Mucosa of rectum (tissue), 2 donors: ENCODE measurements around the gene FAT2.

ENCODE experiments used
- H3K27ac ChIP-seq, 2 donors: one replicate each; pipeline ENCODE4 v1.7.0; 2013; ENCODE audit warnings: inconsistent platforms in 2 of 2, low read depth in 2 of 2, low read length in 2 of 2
- H3K27me3 ChIP-seq, 2 donors: one replicate each; pipeline ENCODE4 v1.7.0; 2013; ENCODE audit warnings: low read length in 2 of 2; ENCODE audit not compliant: control insufficient read depth in 2 of 2, insufficient read depth in 2 of 2
- H3K36me3 ChIP-seq, 2 donors: one replicate each; pipeline ENCODE4 v1.7.0; 2013; ENCODE audit warnings: low read length in 2 of 2; ENCODE audit not compliant: control insufficient read depth in 2 of 2, insufficient read depth in 2 of 2
- H3K4me1 ChIP-seq, 2 donors: one replicate each; pipeline ENCODE4 v1.7.0; 2013; ENCODE audit warnings: low read length in 2 of 2, mild to moderate bottlenecking in 1 of 2; ENCODE audit not compliant: control insufficient read depth in 2 of 2, insufficient read depth in 2 of 2
- H3K4me3 ChIP-seq, 2 donors: one replicate each; pipeline ENCODE4 v1.7.0; 2013; ENCODE audit warnings: low read length in 2 of 2
- H3K9ac ChIP-seq, 2 donors: one replicate each; pipeline ENCODE4 v1.7.0; 2013; ENCODE audit warnings: low read length in 2 of 2, low read depth in 1 of 2, mild to moderate bottlenecking in 1 of 2
- H3K9me3 ChIP-seq, 2 donors: one replicate each; pipeline ENCODE4 v1.7.0; 2013; ENCODE audit warnings: low read length in 2 of 2; ENCODE audit not compliant: control insufficient read depth in 2 of 2
- donor health status: healthy.
- donor health status: Normal muscosa, but diverticular disease.

FAT2 gene

DNA sequence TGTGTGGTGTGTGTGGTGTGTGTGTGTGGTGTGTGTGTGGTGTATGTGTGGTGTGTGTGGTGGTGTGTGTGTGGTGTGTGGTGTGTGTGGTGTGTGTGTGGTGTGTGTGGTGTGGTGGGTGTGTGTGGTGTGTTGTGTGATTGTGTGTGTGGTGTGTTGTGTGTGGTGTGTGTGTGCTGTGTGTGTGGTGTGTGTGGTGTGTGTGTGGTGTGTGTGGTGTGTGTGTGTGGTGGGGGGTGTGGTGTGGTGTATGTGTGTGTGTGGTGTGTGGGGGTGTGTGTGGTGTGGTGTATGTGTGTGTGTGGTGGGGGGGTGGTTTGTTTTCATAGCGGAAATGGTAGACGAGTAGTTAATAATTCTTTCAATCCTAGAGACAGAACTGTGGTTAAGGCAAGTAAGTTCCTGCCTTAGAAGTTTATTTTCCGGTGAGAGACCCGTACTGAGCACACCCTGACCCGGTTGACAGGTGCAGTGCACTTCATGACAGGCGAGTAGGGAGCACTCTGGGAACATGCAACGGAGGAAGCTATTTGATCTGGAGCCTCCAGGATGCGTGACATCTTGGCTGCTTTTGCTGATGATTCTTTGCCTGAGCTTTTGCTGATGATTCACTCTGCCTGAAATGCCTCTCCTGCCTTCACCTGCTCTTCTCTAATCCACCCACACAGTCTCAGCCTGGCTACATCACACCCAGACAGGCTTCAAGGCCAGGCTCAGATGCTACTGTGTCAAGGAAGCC, 21.7 kb upstream of the FAT2 start:
- Histone ChIP-seq H3K27ac (no peak overlapping the region), H3K27me3 (no peaks in the 10 kb centered on the region), H3K4me3 (no peak overlapping the region)

DNA sequence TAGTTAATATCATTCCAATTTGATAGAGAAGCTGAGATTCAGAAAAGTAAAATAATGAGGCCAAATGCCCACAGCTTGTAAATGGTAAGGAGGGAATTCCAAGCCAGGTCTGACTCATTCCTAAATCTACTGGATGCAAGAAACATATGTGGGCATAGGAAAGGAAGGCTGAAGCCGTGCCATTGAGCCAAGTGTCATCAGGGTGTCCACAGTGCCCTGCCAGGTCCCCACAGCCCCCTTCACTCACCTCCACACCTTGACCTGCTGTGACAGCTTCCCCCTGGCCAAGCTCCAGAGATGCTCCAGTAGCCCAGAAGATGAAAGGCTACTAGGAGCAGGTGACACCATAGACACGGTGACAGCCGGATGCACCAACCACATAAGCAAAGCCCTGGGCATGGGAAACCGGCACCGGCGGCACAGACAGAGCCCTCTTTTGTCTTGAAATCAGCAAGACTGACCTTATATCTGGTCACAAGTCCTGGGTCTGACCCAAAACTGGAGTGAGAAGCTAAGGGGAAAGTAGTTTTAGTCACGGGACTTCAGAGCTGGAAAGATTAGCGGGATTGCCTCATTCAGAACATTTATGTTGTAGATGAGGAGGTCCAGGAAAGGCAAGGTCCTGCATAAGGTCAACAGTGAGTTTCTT, 20.1 kb upstream of the FAT2 start:
- Histone ChIP-seq H3K36me3 (no peaks in the 10 kb centered on the region), H3K27me3 (no peaks in the 10 kb centered on the region), H3K27ac (no peak overlapping the region), H3K9ac (no peak overlapping the region), H3K4me3 (no peak overlapping the region), H3K4me1 (no peaks in the 10 kb centered on the region), H3K9me3 (no peaks in the 10 kb centered on the region)

More for the DNA sequence above, 21.7 kb upstream of the FAT2 start:
- no peaks in the 10 kb centered on the region for H3K4me1 ChIP-seq
- H3K36me3 ChIP-seq = no peaks in the 10 kb centered on the region
- H3K9ac ChIP-seq = no peak overlapping the region
- no peaks in the 10 kb centered on the region for H3K9me3 ChIP-seq

DNA sequence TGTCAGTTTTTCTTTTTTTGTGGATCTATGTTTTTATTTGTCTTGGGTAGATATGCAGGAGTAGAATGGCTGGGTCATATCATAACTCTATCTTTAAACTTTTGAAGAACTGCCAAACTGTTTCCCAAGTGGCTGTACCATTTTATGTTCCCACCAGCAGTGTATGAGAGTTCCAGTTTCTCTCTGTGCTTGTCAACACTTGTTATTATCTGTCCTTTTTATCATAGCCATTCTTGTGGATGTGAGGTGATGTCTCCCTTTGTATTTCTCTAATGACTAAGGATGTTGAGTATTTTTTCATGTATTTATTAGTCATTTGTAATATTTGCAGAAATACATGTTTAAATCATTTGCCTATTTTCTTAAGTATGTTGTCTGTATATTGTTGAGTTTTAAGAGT, 17.4 kb upstream of the FAT2 start:
- Histone ChIP-seq H3K36me3 (no peaks in the 10 kb centered on the region), H3K9ac (no peak overlapping the region), H3K27ac (no peak overlapping the region), H3K27me3 (no peaks in the 10 kb centered on the region), H3K9me3 (no peaks in the 10 kb centered on the region), H3K4me3 (no peak overlapping the region), H3K4me1 (no peaks in the 10 kb centered on the region)

DNA sequence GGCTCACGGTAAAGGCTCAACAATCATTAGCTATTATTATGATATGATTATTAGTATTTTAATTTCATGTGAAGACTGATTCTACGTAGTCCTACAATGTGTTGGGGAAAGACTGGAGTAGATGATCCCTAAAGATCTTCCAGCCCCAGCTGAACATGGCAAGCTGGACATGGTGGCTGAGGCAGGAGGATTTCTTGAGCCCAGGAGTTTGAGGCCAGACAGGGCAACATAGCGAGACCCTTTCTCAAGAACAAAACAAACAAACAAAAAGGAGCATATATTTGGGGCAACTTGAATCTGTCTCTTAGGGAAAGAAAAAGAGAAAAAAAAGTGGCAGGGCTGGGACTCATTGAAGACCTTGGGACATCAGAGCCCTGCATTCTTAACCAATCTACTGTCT, 16.2 kb upstream of the FAT2 start:
- no peaks in the 10 kb centered on the region for H3K4me1 ChIP-seq
- H3K27me3 ChIP-seq = no peaks in the 10 kb centered on the region

DNA sequence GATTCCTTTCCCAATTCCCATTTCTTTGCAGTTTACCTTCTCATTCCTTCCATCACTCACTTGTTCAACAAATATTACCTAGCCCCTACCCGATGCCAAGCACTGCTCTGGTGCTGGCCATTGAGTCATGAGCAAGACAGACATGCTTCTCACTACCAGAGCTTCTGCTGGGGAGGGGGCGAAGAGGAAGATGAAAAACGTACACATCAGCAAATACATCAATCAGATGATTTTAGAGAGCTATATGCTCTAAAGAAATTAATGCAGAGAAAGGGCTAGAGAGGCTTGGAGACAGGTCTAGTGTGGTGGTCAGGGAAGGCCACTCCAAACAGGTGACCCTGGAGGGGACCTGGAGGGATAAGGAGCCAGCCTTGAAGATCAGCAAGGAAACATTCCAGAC, 14.4 kb upstream of the FAT2 start:
- Histone ChIP-seq H3K9ac (no peak overlapping the region), H3K4me3 (no peak overlapping the region), H3K4me1 (no peaks in the 10 kb centered on the region), H3K9me3 (no peaks in the 10 kb centered on the region), H3K36me3 (no peaks in the 10 kb centered on the region), H3K27ac (no peak overlapping the region), H3K27me3 (no peaks in the 10 kb centered on the region)

More for the DNA sequence above, 16.2 kb upstream of the FAT2 start:
- H3K9me3 ChIP-seq = no peaks in the 10 kb centered on the region
- H3K36me3 ChIP-seq = no peaks in the 10 kb centered on the region
- no peak overlapping the region for H3K27ac ChIP-seq
- no peak overlapping the region for H3K9ac ChIP-seq
- no peak overlapping the region for H3K4me3 ChIP-seq

DNA sequence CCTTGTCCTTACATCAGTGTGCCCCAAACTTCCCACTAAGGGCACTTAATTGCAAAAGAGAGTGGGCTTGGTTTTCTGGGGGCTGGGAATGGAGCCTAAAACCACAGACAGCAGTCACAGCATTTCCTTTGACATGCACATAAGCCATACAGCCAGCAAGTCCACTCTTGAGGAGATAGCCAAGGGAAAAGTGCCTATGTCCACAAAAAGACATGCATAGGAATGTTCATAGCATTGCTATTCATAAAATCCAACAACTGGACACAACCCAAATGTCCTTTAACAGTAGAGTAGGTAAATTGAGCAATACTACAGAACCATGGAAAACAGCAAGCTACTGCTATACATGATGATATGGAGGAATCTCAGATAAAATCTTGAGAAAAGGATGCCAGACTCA, 11.7 kb upstream of the FAT2 start:
- Histone ChIP-seq H3K4me3 (no peak overlapping the region), H3K4me1 (no peaks in the 10 kb centered on the region), H3K9me3 (no peaks in the 10 kb centered on the region), H3K36me3 (no peaks in the 10 kb centered on the region), H3K27me3 (no peaks in the 10 kb centered on the region), H3K27ac (no peak overlapping the region), H3K9ac (no peak overlapping the region)

DNA sequence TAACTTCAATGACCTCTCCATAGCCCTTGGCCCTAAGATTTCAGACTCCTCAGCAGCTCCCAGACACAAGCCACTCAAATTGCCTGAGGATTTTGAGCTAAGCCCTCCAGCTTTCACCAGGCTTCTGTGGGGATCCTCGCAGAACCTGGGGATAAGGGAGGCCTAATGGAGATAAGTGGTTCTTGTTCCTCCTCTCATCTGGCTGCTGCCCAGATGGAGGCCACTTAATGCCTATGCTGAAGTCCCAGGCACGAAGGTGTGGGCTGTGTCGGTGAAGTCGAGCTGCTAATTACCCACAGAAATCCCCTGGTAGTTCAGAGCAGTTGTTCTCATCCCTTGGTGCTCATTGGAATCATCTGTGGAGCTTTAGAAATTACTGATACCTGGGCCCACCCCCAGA, 10.3 kb upstream of the FAT2 start:
- no peak overlapping the region for H3K9ac ChIP-seq
- H3K9me3 ChIP-seq = no peaks in the 10 kb centered on the region
- H3K4me3 ChIP-seq = no peak overlapping the region
- no peaks in the 10 kb centered on the region for H3K4me1 ChIP-seq
- H3K27me3 ChIP-seq = no peaks in the 10 kb centered on the region
- no peaks in the 10 kb centered on the region for H3K36me3 ChIP-seq
- H3K27ac ChIP-seq = no peak overlapping the region

DNA sequence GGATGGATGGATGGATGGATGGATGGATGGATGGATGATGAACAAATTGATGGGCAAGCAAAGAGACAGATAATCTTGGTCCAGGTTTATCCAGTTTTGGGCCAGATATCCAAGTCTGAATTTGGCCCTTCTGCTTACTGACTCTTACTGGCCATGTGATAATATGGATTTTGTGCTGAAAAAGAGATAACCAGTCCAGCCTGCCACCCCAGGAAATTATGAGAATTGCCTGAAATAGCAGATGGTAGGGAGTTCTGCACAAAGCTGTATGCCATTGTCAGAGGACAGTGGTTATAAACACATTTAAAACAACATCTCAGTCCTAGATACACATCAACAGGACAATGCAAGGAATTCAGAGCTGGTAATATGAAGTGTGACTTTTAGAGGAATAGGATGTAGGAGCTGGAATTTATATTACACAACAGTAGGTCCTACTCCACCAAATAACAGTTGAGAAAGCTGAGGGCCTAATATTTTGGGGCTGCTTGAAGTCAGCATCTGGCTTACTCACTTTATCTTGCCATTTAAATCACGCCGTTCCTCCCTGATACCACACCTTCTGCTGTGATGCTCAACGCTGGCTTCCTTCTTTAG, 9.0 kb upstream of the FAT2 start:
- Histone ChIP-seq H3K27ac (no peak overlapping the region), H3K27me3 (no peaks in the 10 kb centered on the region), H3K4me3 (no peak overlapping the region), H3K9me3 (no peaks in the 10 kb centered on the region), H3K9ac (no peak overlapping the region), H3K4me1 (no peaks in the 10 kb centered on the region), H3K36me3 (no peaks in the 10 kb centered on the region)

DNA sequence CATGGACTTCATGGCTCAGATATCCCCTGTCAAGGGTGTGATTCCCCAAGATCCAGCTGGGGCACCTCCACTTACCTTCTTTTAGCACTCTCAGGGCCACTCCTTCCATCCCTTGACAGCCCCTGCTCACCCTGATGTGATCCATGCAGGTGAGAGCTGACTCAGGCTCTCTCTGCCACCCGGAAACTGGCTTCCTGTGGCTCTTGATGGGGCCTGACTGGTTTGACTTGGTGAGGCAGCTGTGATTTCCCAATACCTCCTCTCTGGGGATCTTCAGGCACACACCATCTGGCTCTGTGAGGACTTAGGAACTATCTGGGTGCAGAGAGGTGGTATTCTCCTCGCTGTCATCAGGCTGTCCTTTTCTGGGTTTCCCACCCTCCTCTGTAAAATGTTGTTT, 7.9 kb upstream of the FAT2 start:
- Histone ChIP-seq H3K27ac (no peak overlapping the region), H3K27me3 (no peaks in the 10 kb centered on the region), H3K9ac (no peak overlapping the region), H3K4me3 (no peak overlapping the region), H3K36me3 (no peaks in the 10 kb centered on the region), H3K9me3 (no peaks in the 10 kb centered on the region), H3K4me1 (no peaks in the 10 kb centered on the region)

DNA sequence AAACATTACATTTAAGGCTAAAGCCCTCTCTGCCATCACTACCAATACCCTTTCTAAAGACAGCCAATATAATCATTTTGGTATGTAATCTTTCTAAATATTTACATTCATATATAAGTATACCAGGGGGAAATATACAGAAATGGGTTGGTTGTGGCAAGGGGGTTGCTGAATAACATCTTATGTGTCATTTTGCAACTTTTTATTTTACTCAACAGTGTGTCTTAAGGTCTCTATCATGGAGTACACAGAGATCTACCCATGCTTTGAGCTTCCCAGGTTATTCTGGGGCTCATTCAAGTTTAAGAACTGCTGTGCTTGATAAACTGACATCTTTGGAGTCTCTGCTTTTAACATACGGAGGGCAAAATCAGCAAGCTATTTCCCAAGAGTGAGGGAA, 7.4 kb upstream of the FAT2 start:
- Histone ChIP-seq H3K36me3 (no peaks in the 10 kb centered on the region), H3K4me3 (no peak overlapping the region), H3K27ac (no peak overlapping the region)

More for the DNA sequence above, 7.4 kb upstream of the FAT2 start:
- Histone ChIP-seq H3K9me3 (no peaks in the 10 kb centered on the region), H3K4me1 (no peaks in the 10 kb centered on the region), H3K27me3 (no peaks in the 10 kb centered on the region), H3K9ac (no peak overlapping the region)
